Mononuclear cell (primary cell): ENCODE data around the gene ARHGAP26. TPM values are rescaled to one million over a fixed set of nuclear protein-coding genes. Genes with fewer than 3 reads are reported as not detected.

Source experiments
- H3K27me3 ChIP-seq: 2 replicates; pipeline ENCODE4 v1.6.0; 2011; ENCODE audit warnings: low read length, control low read depth; ENCODE audit not compliant: insufficient read depth
- H3K4me1 ChIP-seq: 2 replicates; pipeline ENCODE4 v1.5.1; 2011; ENCODE audit warnings: mild to moderate bottlenecking, low read length, control low read depth; ENCODE audit not compliant: insufficient read depth
- H3K4me3 ChIP-seq: 2 replicates; pipeline ENCODE4 v1.5.1; 2011; ENCODE audit warnings: mild to moderate bottlenecking, low read length, moderate library complexity
- H3K9me3 ChIP-seq: 2 replicates; pipeline ENCODE4 v1.5.1; 2011; ENCODE audit warnings: low read depth, mild to moderate bottlenecking, control low read depth, low read length
- total RNA-seq: library from RNA; depleted of rRNA; stranded (reverse); fragments of >200 nt; gene quantifications from one replicate; pipeline ENCODE4 v1.2.3, GENCODE V29; 2012

Gene ARHGAP26
- total RNA-seq, 1 donor: 53.6 TPM

DNA sequence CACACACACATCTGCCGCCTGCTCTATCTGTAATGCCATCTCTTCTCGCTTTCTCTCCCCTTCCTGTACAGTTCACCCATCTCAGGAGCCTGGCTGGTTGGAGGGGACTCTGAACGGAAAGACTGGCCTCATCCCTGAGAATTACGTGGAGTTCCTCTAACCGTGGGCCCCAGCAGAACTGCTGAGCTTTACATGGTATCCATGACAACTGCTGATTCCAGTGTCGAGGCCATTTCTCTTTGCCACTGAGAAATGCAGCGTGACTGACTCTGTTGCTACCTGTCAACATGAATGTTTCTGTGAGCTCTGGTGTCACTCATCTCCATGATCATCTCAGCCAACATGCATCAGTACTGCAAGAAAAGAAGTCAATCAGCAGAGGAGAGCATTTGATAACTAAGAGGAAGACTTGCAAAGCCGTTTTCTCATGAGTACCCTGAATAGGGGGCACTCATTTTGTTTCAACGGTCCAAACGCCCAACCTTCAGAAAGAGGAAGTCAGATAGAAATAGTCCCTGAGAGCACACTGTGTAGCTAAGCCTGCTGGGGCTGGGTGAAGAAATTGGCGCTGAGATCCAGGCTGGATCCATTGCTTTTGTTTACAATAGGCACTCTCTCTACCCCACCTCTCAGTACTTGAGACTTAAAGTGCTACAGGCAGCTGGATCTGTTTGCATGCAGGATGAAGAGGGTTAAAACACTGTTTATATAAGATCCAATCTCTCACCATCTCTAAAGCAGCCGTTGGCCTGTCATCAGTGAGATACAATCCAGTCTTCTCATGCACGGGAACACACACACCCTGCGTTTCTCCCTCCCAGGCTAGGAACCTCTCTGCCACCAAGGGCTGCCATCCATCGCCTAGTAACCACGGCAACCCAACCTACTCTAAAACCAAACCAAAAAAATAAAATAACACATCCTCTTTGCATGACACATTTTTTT is 452.4 kb downstream of the ARHGAP26 start:
- H3K4me3 ChIP-seq: no peak overlapping the region
- no peaks in the 10 kb centered on the region for H3K9me3 ChIP-seq
- peaks cover 39% of the 10 kb centered on the region for H3K4me1 ChIP-seq
- H3K27me3 ChIP-seq: no peaks in the 10 kb centered on the region

DNA sequence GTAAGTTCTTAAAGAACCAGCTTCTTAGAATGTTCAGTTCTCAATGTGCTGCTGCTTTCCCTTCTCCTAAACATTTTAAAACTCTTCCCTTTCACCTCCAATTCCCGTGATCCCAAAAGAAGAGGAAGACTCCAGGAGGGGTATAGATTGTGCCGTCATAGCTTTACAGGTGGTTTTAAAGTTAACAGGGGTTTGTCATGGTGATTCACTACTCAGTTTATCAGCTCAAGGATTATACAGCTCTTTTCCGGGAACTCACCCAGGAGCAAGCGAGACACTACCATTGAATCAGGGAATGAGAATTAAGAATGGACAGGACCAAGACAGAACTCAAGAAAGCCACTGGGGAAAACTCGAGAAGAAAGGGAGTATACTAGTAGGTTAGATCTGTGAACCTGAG is 454.5 kb downstream of the ARHGAP26 start:
- peaks cover 43% of the 10 kb centered on the region for H3K4me1 ChIP-seq
- H3K27me3 ChIP-seq: no peaks in the 10 kb centered on the region
- H3K4me3 ChIP-seq: no peak overlapping the region
- H3K9me3 ChIP-seq: no peaks in the 10 kb centered on the region

DNA sequence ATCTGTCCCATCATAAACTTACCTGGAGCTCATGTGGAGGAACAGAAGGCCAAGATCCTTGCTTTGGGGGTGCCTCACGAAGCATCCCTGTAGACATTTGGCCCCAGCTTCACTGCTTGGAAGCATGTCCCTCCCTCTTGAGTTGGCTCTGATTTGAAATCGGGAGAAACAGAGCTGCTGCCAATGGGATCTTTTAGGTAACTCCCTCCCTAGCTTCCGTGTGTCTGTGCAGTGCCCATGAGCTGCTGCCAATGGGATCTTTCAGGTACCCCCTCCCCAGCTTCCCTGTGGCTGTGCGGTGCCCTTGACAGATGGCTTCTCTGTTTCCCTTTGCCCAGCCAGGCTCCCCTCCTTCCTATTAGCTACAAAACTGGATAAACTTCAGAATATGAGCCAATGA is 455.3 kb downstream of the ARHGAP26 start:
- H3K4me3 ChIP-seq: no peak overlapping the region
- no peaks in the 10 kb centered on the region for H3K9me3 ChIP-seq
- H3K27me3 ChIP-seq: no peaks in the 10 kb centered on the region
- H3K4me1 ChIP-seq: peaks cover 45% of the 10 kb centered on the region

DNA sequence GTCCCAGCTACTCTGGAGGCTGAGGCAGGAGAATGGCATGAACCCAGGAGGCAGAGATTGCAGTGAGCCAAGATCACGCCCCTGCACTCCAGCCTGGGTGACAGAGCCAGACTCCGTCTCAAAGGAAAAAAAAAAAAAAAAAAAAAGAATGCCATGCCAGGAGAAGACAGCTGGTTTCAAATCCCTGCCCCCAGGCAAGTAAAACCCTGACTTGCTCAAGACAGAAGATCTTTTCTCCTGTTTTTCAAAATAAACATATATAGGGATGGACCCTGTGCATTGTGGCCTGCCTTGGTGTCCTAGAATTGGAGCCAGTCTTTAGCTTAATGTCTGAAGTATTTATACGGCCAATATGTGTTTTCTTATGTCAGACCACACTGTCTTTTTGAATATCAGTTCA is 456.2 kb downstream of the ARHGAP26 start:
- Histone ChIP-seq H3K4me3 (no peak overlapping the region), H3K27me3 (no peaks in the 10 kb centered on the region), H3K9me3 (no peaks in the 10 kb centered on the region), H3K4me1 (peaks cover 38% of the 10 kb centered on the region)

DNA sequence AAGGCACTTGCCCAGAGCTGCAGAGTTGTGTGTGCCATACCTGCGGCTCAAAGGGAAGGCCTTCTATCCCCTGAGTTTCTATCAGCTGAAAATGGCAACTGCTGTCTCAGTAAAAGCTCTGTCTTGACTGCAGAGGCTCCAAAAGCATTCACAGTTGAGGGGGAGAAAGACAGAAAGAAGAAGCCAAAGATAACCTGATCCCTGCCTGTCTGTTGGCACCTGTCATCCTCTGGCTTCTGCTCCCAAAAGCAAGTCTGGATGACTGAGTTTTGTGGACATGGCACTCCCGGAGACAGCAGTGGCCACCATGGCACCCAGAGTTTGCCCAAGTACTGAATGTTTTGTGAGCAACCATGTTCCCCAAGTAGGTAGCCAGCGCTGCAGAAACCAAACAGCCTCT is 456.7 kb downstream of the ARHGAP26 start:
- H3K4me1 ChIP-seq: peaks cover 32% of the 10 kb centered on the region
- H3K27me3 ChIP-seq: no peaks in the 10 kb centered on the region
- no peaks in the 10 kb centered on the region for H3K9me3 ChIP-seq
- no peak overlapping the region for H3K4me3 ChIP-seq

DNA sequence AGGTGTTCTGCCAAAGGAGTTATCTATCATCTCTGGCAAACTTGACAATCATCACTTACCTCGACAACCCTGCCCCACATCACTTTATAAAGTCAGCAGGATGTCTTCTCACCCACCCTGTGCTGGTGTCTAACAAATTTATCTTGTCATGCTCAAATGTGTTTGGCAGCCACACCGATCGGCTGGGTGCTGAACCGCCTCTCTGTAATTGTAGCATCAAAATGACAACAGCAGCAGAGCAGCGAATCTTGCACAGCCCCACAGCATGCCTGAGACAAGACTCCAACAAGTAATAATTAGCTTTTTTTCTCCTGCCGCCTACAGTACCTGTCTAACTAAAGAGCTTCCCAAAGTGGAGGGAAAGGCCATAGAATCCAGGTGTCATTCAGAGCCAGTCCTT is 457.1 kb downstream of the ARHGAP26 start:
- no peak overlapping the region for H3K4me3 ChIP-seq
- H3K9me3 ChIP-seq: no peaks in the 10 kb centered on the region
- H3K4me1 ChIP-seq: peaks cover 28% of the 10 kb centered on the region
- H3K27me3 ChIP-seq: no peaks in the 10 kb centered on the region

DNA sequence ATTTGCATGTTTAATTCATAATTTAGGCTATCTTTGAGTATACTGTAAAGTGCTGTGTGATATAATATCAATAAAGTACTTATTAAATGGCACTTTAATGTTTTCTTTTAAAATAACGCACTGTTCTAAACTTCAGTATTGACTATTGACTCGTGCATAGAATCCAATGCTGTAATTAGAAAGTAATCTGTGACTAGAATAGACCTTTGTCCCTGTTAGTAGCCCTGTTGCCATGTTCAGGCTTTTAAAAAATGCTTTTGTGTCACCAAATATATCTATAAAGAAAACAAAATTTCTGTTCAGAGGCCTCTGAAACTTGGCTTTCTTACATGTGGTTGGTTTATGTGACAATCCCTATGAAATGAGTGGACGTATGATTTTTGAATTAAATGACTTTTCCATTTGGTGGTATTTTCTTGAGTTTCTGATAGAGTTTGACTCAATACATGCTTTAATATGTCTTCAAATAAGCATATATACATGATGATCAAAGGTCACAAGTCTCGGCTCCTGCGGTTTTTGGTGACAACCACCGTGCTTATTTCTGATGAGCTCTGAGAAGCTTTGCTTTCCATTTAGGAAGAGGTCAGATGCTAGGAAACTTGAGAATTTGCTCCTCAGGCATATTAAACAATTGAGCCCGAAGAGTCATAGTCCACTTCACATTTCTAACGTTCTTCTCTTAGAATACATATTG is 458.6 kb downstream of the ARHGAP26 start:
- Histone ChIP-seq H3K9me3 (no peaks in the 10 kb centered on the region), H3K27me3 (no peaks in the 10 kb centered on the region), H3K4me1 (peaks cover 14% of the 10 kb centered on the region), H3K4me3 (no peak overlapping the region)

DNA sequence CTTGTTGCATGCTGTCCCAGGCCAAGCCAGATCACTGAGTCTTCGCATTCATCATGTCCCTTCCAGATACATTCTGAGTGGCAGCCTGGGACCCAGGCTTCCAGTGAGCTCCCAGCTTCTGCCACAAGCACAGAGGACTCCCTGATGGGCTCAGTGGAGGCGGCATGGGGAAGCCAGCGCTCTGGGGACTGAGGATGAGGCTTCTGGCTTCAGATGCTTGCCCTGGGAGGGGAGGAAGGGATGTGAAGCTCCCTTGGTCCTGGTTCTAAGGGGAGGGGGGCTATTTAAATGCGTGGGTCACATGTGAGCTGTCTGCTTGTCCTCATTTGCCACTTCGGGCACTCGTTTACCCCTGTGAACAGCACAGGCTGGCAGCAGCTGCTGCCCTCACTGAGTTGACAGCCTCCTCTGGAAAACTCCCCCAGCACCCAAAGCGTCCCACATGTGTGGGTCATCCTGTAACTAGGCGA is 459.3 kb downstream of the ARHGAP26 start:
- Histone ChIP-seq H3K4me3 (no peak overlapping the region), H3K9me3 (no peaks in the 10 kb centered on the region), H3K4me1 (peaks cover 13% of the 10 kb centered on the region), H3K27me3 (no peaks in the 10 kb centered on the region)

DNA sequence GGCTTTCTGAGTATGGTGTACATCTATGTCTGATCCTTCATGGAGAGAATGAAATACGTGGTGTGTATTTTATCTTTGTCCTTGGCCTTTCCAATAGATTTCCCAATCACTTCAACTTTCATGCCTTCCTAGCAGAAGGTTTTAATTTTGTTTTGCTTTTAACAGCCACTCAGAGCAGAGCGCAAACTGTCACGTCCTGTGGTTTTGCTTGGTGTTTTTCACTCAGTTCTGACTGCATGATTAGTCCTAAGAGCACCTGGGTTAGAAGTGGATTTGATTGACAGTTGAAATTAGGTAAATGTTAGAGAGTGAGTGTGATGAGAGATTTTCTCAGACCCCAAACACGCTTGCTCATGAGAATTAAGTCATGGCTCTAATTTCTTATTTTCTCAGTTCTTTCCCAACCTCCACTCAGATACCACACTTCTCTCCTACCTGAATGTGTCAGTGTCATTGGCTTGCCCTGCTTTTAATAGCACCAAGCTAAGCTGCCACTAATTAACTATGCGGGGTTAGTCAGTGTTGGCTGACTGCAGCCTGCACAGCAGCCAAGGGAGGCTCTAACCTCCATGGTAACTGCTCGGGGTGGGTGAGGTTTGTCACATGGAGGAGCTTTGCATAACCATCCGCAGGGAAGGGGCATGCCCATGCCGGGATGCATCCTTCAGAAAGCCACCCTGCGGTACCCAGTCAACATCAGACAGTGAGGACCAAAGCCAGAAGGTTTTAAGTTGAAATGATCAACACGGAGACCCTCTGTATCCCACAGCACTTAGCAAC is 459.9 kb downstream of the ARHGAP26 start:
- H3K4me3 ChIP-seq: no peak overlapping the region
- H3K27me3 ChIP-seq: no peaks in the 10 kb centered on the region
- H3K9me3 ChIP-seq: no peaks in the 10 kb centered on the region

DNA sequence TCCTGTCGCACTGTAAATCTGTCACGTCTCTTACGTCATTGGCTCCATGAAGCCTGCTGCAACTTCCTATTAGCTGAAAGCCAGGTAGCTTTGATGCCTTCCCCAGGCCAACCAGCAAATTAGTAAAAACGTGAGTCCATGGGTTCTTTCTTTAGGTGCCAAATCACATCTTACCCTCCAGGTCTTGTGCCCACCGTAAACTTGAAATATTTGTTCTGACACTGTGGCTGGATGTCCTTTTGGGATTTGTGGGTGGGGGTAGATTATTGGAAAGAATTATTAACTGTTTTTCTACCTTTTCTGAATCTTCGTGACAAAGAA is 460.5 kb downstream of the ARHGAP26 start:
- Histone ChIP-seq H3K27me3 (no peaks in the 10 kb centered on the region), H3K9me3 (no peaks in the 10 kb centered on the region), H3K4me1 (peaks cover 13% of the 10 kb centered on the region), H3K4me3 (no peak overlapping the region)

More for the DNA sequence above, 459.9 kb downstream of the ARHGAP26 start:
- H3K4me1 ChIP-seq: peaks cover 13% of the 10 kb centered on the region

DNA sequence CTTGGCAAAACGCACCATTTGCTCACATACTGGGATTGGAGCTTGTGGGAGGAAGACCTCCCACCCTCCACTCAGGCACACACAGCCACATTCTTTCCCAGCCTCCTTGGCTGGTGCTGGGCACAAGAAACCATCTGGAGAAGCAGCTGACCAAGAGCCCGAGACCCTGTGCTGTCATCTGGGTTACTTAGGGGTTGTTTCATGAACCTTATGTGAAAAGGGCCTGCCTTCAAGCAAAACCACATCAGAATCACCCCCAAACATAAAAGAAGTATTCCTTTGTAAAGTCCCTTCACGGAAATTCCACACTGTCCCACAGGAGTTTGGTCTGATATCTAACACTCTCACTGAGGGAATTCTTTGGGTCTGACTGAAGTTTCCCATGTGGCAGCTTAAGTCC is 461.2 kb downstream of the ARHGAP26 start:
- Histone ChIP-seq H3K9me3 (no peaks in the 10 kb centered on the region), H3K27me3 (no peaks in the 10 kb centered on the region), H3K4me1 (peaks cover 13% of the 10 kb centered on the region), H3K4me3 (no peak overlapping the region)

DNA sequence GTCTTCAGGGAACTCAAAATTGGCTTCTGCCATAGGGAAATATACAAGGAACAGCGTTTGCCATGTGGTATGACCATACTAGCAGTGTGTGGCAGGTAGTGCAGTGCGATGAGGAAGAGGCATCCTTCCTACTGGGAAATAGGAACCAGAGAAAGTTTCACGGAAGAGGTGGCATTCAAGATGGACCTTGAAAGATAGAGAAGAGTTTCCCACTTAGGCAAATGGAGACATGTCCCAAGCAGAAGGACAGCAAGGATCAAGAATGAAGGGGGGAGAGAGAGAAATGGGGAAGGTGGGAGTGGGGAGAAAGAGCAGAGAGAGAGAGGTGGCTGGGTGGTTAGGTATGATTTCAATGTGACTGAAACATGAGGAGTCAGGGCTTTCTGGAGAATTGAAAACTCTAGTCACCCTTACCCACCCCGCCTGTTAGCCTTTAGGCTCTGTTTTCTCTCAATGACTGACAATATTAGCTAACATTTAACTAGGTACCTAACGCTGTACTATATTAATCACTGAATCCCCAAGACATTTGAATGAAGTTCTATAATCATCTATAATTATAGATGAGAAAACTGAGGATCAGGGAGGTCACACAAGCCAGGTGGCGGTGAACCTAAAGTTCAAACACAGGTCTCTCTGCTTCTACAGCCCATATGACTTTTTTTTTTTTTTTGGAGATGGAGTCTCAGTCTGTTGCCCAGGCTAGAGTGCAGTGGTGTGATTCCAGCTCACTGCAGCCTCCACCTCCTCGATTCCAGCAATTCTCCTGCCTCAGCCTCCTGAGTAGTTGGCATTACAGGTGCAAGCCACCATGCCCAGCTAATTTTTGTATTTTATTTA is 462.0 kb downstream of the ARHGAP26 start:
- Histone ChIP-seq H3K27me3 (no peaks in the 10 kb centered on the region), H3K4me1 (peaks cover 13% of the 10 kb centered on the region), H3K4me3 (no peak overlapping the region), H3K9me3 (no peaks in the 10 kb centered on the region)

DNA sequence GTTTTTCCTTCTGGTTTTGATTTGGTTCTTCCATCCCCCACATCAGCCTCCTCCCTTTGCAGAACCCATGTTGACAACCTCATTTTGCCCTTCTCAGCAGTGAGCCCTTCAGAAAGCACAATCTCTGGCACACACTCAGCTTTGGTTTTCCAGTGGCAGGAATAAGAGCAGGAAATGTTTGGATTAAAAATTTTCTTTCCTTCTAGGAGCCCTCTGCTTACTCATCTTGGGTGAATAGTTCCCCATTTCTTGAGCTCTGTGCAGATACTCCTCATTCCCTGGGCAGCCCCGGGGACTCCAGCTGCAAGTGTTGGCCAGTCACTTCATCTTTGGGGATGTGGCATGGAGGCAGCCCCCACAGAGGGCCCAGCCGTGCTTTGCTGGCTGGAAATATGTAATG is 462.9 kb downstream of the ARHGAP26 start:
- H3K9me3 ChIP-seq: no peaks in the 10 kb centered on the region
- peaks cover 13% of the 10 kb centered on the region for H3K4me1 ChIP-seq
- H3K4me3 ChIP-seq: no peak overlapping the region
- H3K27me3 ChIP-seq: no peaks in the 10 kb centered on the region

DNA sequence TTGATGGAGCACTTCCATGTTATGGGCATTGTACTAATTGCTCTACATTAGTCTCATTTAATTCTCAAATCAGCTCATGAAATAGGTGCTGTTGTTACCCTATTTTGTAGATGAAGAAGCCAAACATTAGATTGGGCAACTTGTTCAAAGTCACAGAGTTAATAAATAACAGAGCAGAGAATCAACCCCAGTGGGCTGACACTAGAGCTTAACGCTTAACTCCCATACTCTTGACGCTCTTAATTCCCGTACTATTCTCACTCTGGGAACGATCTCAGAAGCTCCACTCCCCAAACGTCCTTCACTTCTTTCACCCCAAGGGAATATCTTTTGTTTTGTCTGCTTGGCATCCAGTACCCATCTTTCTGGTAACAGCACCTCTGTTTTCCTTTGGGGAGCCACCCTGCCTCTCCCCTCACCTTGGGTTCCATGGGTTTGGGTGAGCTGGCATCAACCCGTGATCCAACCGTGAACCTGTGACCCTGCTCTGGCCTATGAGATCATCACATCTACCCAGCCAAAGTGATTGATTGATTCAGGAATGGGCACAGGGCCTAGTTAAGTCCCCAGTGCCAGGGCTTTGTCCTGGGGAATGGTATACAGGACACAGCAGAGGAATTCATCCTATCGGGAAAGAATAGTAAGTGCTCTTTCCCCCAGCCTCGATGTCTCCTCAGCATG is 464.1 kb downstream of the ARHGAP26 start:
- no peaks in the 10 kb centered on the region for H3K27me3 ChIP-seq
- H3K4me1 ChIP-seq: peaks cover 12% of the 10 kb centered on the region
- no peaks in the 10 kb centered on the region for H3K9me3 ChIP-seq
- no peak overlapping the region for H3K4me3 ChIP-seq
